Osteocyte (in vitro differentiated cells): ENCODE data around the gene PRPH2. TPM values are rescaled to one million over a fixed set of nuclear protein-coding genes. Genes with fewer than 3 reads are reported as not detected.

Source experiments
- DNase-seq: peaks from one replicate; pipeline ENCODE4 v3.0.0; 2021; ENCODE audit warnings: mixed read lengths; ENCODE audit not compliant: unreplicated experiment; ENCODE audit errors: extremely low spot score
- H3K27ac Mint-ChIP-seq: one replicate; pipeline ENCODE4 v1.8.0; 2021; ENCODE audit warnings: mild to moderate bottlenecking, mixed read lengths; ENCODE audit not compliant: unreplicated experiment
- H3K27me3 Mint-ChIP-seq: one replicate; pipeline ENCODE4 v1.8.0; 2021; ENCODE audit warnings: mixed read lengths; ENCODE audit not compliant: unreplicated experiment
- H3K36me3 Mint-ChIP-seq: one replicate; pipeline ENCODE4 v1.8.0; 2021; ENCODE audit warnings: mixed read lengths; ENCODE audit not compliant: unreplicated experiment
- H3K4me1 Mint-ChIP-seq: one replicate; pipeline ENCODE4 v1.8.0; 2021; ENCODE audit warnings: mixed read lengths; ENCODE audit not compliant: unreplicated experiment
- H3K4me3 Mint-ChIP-seq: one replicate; pipeline ENCODE4 v1.8.0; 2021; ENCODE audit warnings: mild to moderate bottlenecking, moderate library complexity, mixed read lengths; ENCODE audit not compliant: unreplicated experiment
- H3K9me3 Mint-ChIP-seq: one replicate; pipeline ENCODE4 v1.8.0; 2021; ENCODE audit warnings: mixed read lengths; ENCODE audit not compliant: unreplicated experiment
- CTCF ChIP-seq: fragments of 200-600 bp; sonication (generic); IDR thresholded peaks from 2 replicates; pipeline ENCODE4 v1.5.0; 2021; ENCODE audit warnings: antibody characterized with exemption, mild to moderate bottlenecking, moderate library complexity
- total RNA-seq: library from RNA; stranded (reverse); gene quantifications from 2 replicates; pipeline ENCODE4 v1.2.1, GENCODE V29; 2021

The PRPH2 gene
- total RNA-seq, 1 donor from 2014 or later: not detected

- Mint-ChIP-seq H3K9me3 (no peaks in the 10 kb centered on the region), H3K4me1 (no peaks in the 10 kb centered on the region), H3K4me3 (no peak overlapping the region), H3K27ac (no peak overlapping the region), H3K36me3 (peaks cover 2% of the 10 kb centered on the region), H3K27me3 (no peaks in the 10 kb centered on the region)
- DNase-seq: no peak
- no peak for TF ChIP-seq CTCF
Measured at GRCh38 chr6:42702200-42702599, 20.2 kb downstream of the PRPH2 start.

GRCh38 chr6:42698217-42698616 lies 24.2 kb downstream of the PRPH2 start:
- Mint-ChIP-seq H3K36me3 (peaks cover 6% of the 10 kb centered on the region), H3K9me3 (no peaks in the 10 kb centered on the region), H3K4me1 (no peaks in the 10 kb centered on the region), H3K27ac (no peak overlapping the region), H3K4me3 (no peak overlapping the region), H3K27me3 (no peaks in the 10 kb centered on the region)
- no peak for DNase-seq
- TF ChIP-seq CTCF: no peak

DNA sequence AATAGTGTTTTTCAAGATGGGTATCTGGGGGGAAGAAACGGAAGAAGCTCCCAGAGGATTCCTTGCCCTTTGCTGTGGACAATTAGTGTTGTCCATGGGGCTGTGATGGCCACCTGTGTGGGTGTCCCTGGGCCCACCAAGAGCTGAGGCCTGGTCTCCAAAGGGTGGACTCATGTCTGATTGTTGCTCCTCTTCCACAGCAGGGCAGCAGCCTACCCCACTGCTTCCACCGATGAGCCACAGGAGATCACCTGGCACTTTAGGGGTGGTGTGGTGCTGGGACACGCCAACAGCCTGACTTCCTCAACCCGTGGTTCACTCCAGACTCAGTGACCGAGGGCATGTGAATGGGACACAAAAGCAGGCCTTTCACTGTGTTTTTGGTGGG lies 25.1 kb downstream of the PRPH2 start:
- no peak overlapping the region for H3K4me3 Mint-ChIP-seq
- no peak overlapping the region for H3K27ac Mint-ChIP-seq
- no peak for TF ChIP-seq CTCF
- H3K27me3 Mint-ChIP-seq: no peaks in the 10 kb centered on the region
- H3K9me3 Mint-ChIP-seq: no peaks in the 10 kb centered on the region
- DNase-seq: no peak
- H3K36me3 Mint-ChIP-seq: peaks cover 12% of the 10 kb centered on the region
- H3K4me1 Mint-ChIP-seq: no peaks in the 10 kb centered on the region

- DNase-seq: no peak
Measured at GRCh38 chr6:42696526-42697267, 25.7 kb downstream of the PRPH2 start.

GRCh38 chr6:42694586-42694985 lies 27.8 kb downstream of the PRPH2 start:
- Mint-ChIP-seq H3K4me1 (no peaks in the 10 kb centered on the region), H3K27ac (no peak overlapping the region), H3K9me3 (no peaks in the 10 kb centered on the region), H3K4me3 (no peak overlapping the region), H3K36me3 (peaks cover 28% of the 10 kb centered on the region), H3K27me3 (no peaks in the 10 kb centered on the region)
- DNase-seq: no peak
- no peak for TF ChIP-seq CTCF

More at GRCh38 chr6:42696526-42697267, 25.7 kb downstream of the PRPH2 start:
- Mint-ChIP-seq H3K27ac (no peak overlapping the region), H3K4me3 (no peak overlapping the region), H3K9me3 (no peaks in the 10 kb centered on the region), H3K36me3 (peaks cover 13% of the 10 kb centered on the region), H3K4me1 (no peaks in the 10 kb centered on the region), H3K27me3 (no peaks in the 10 kb centered on the region)
- TF ChIP-seq CTCF: no peak
